ENCODE data around the gene DNAJC13.

The DNAJC13 gene

GRCh38 chr3:132573797-132574211 is 156.5 kb downstream of the DNAJC13 start:
- no peak overlapping the region for H3K4me3 ChIP-seq (ENCODE audit: low read length)
- no peak overlapping the region for H3K4me2 ChIP-seq (ENCODE audit: low read depth, low read length)
- no peaks in the 10 kb centered on the region for H3K36me3 ChIP-seq (replicated peaks; ENCODE audit: insufficient read depth, low read length)
- H3F3A ChIP-seq (ENCODE audit: insufficient read depth, low read length), result peaks cover 13% of the 10 kb centered on the region
- no peak overlapping the region for H3K9ac ChIP-seq (ENCODE audit: low read length)
- no peaks in the 10 kb centered on the region for H4K20me1 ChIP-seq (ENCODE audit: insufficient read depth, low read length)
- no peak for DNase-seq
- H3K9me2 ChIP-seq (replicated peaks; ENCODE audit: insufficient read depth, low read length), result no peaks in the 10 kb centered on the region
- H3K79me2 ChIP-seq (ENCODE audit: low read length), result no peaks in the 10 kb centered on the region
- TF ChIP-seq CTCF (IDR thresholded peaks at IDR 0.05; ENCODE audit: low read length), result no peak
- TF ChIP-seq EZH2phosphoT487 (IDR thresholded peaks at IDR 0.05; ENCODE audit: low read length), result no peak
- no peak for TF ChIP-seq EZH2 (optimal IDR thresholded peaks at IDR 0.05; ENCODE audit: low read depth, low read length)
- H3K27me3 ChIP-seq (replicated peaks; ENCODE audit: insufficient read depth, low read length), result no peaks in the 10 kb centered on the region
- no peak overlapping the region for H2AFZ ChIP-seq (ENCODE audit: low read length)
- peaks cover 13% of the 10 kb centered on the region for H3K4me1 ChIP-seq (ENCODE audit: low read length)
- H3K27ac ChIP-seq (ENCODE audit: low read length), result no peak overlapping the region
- H3K9me3 ChIP-seq (replicated peaks; ENCODE audit: insufficient read depth, low read length), result no peaks in the 10 kb centered on the region

GRCh38 chr3:132587401-132587800 is 170.1 kb downstream of the DNAJC13 start:
- Histone ChIP-seq H3K4me1 (ENCODE audit: low read length) (no peaks in the 10 kb centered on the region), H3K4me2 (ENCODE audit: low read depth, low read length) (no peak overlapping the region), H3K27me3 (replicated peaks; ENCODE audit: insufficient read depth, low read length) (no peaks in the 10 kb centered on the region), H3F3A (ENCODE audit: insufficient read depth, low read length) (no peaks in the 10 kb centered on the region), H3K79me2 (ENCODE audit: low read length) (no peaks in the 10 kb centered on the region), H4K20me1 (ENCODE audit: insufficient read depth, low read length) (no peaks in the 10 kb centered on the region), H3K9ac (ENCODE audit: low read length) (no peak overlapping the region), H2AFZ (ENCODE audit: low read length) (no peak overlapping the region), H3K36me3 (replicated peaks; ENCODE audit: insufficient read depth, low read length) (no peaks in the 10 kb centered on the region), H3K9me3 (replicated peaks; ENCODE audit: insufficient read depth, low read length) (no peaks in the 10 kb centered on the region), H3K9me2 (replicated peaks; ENCODE audit: insufficient read depth, low read length) (no peaks in the 10 kb centered on the region), H3K27ac (ENCODE audit: low read length) (no peak overlapping the region), H3K4me3 (ENCODE audit: low read length) (no peak overlapping the region)
- TF ChIP-seq EZH2phosphoT487 (IDR thresholded peaks at IDR 0.05; ENCODE audit: low read length), result no peak
- TF ChIP-seq CTCF (IDR thresholded peaks at IDR 0.05; ENCODE audit: low read length), result no peak
- TF ChIP-seq EZH2 (optimal IDR thresholded peaks at IDR 0.05; ENCODE audit: low read depth, low read length), result no peak
- DNase-seq, result no peak
